ENCODE results near the gene PIM2.
"Not testable (repeated sequence)": the region's sequence is repeated elsewhere in the genome, so short reads cannot be mapped to it uniquely, and the experiment has no call there.

PIM2 gene

DNA sequence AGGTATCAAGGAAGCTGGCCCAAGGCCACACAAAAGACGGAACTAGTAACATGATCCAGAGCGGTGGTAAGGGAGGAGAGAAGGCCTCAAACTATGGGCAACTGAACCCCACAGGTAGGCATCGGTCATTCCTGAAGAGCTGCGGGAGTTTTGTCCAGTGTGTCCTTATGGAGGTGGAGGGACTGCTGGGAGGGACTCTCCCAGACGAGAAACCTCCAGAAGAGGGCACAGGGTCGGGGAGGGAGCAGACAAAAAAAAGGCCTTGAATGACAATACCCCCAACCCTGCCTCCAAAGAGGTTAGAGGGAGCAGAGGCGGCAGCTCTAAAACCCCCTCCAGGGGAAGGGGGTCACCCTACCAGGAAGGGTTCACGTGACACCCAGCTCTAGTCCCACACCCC, 14.6 kb downstream of the PIM2 start:
- DNase-seq = no peak

DNA sequence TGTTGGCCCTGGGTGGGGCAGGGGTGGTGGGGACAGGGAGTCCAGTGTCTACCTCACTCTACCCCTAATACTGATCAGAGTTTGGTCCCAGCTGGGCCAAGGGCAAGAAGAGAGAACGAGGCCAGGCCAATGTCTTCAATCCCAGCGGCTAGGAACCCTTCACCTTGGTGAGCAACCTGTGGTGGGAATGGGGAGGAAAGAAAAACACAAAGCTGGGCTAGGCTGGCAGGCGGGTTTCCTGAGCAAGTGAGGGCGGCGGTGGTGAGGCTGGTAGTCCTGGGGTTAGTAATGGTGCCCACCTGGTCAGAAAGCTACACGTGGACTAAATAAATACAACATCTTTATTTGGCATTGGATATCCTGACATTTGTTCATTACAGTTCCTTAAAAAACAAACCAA, 15.5 kb downstream of the PIM2 start:
- no peak for DNase-seq

DNA sequence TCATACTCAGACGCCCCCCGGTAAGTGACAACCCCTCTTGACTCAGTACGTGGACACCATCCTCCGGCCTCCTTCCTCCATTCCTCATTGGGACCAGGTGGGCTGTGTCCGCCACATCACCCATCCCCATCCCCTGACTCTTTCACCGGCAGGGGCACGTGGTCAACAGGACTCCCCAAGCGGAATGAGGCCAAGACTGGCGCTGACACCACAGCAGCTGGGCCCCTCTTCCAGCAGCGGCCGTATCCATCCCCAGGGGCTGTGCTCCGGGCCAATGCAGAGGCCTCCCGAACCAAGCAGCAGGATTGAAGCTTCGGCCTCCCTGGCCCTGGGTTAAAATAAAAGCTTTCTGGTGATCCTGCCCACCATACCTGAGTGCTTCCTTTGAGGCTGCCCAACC, 16.0 kb downstream of the PIM2 start:
- DNase-seq = no peak

DNA sequence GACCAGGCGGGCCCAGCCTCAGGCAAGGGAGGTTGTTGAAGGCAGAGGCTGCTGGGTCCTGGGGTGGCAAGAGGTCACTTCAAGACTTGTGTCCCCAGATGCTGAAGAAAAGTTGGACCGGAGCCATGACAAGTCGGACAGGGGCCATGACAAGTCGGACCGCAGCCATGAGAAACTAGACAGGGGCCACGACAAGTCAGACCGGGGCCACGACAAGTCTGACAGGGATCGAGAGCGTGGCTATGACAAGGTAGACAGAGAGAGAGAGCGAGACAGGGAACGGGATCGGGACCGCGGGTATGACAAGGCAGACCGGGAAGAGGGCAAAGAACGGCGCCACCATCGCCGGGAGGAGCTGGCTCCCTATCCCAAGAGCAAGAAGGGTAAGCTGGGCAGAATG, 16.7 kb downstream of the PIM2 start:
- DNase-seq = no peak

DNA sequence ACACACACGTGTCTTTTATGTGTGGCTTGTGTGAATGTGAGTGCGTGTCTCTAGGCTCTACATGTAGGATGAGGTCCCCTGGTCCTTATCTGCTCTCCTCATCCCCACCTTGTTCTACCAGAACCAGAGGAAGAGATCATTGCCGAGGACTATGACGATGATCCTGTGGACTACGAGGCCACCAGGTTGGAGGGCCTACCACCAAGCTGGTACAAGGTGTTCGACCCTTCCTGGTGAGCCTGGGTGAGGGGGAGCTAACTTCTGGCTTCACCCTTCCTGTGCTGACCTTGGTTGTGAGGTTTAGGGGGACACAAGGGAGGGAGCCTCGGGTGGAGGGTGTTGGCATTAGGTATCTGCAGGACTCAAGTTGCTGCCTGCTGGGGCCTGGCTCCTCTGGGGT, 17.8 kb downstream of the PIM2 start:
- no peak for DNase-seq

DNA sequence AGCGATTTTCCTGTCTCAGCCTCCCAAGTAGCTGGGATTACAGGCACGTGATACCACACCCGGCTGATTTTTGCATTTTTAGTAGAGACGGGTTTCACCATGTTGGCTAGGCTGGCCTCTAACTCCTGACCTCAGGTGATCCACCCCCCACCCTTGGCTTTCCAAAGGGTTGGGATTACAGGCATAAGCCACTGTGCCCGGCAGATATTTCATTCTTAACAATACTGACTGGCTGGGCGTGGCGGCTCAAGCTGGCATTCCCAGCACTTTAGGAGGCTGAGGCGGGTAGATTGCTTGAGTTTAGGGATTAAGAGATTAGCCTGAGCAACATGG, 19.8 kb downstream of the PIM2 start:
- no peak for DNase-seq

DNA sequence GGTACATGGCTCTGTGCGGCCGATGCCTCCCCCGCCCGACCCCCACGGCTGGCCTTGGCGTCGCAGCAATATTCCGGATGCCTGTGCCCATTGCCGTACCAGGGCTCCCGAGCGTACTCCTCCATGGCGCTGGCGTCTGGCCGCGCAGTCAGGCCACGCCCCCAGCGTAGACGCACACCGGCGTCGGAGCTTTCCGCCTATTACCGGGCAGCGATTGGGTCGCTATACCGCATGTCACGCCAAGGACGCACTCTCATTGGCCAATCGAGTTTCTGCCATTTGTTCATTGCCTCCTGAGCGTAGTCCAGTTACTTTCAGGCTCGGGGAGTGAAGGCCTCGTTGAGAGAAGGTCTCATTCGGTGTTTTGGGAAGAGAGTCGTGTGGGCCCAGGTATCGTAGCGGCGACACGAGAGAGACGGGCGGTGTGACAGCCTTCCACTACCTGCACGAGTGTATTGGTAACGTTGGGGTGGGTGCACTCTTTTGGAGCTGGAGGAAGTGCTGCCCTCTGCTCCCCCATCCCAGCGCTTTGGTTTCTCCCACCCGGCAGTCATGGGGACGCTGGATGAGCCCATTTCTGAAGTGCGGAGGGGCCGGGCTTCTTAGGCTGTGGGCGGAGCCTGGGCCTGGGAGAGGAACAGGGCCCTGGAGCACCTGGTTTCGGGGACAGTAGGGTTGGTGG, 21.1 kb downstream of the PIM2 start, which contains the start of the genes PQBP1 and TIMM17B:
Gene PQBP1 (plus strand): TSS at position 306 of the 682 bp plus-strand sequence. CDS start 580 bp downstream, outside the sequence.
Gene TIMM17B (minus strand): TSS at position 144 of the 682 bp plus-strand sequence. CDS start 19 bp downstream, at position 125.
- DNase-seq = peak; percentile 95

DNA sequence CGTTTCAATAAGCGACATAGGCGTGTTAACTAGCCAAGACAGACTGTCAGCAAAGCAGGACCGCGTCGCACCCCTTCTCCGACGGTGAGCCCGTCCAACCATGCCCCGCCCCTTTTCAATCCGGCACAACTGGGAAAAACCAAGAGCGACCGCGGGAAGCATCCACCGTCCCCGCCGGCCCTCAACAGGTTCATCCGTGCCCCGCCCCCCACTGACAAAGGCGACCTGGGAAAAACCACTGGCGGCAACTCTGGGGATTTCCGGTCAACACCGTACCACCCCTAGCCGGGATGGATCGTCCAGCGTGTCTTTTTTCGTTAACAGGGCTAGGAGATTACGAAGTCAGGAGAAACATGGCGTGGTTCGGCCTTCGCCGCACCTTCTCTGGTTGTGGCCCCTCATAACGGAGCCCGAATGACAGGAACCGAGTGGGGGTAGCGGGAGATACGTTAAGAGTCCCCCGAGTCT, 21.6 kb downstream of the PIM2 start:
- peak; percentile 89 for DNase-seq

DNA sequence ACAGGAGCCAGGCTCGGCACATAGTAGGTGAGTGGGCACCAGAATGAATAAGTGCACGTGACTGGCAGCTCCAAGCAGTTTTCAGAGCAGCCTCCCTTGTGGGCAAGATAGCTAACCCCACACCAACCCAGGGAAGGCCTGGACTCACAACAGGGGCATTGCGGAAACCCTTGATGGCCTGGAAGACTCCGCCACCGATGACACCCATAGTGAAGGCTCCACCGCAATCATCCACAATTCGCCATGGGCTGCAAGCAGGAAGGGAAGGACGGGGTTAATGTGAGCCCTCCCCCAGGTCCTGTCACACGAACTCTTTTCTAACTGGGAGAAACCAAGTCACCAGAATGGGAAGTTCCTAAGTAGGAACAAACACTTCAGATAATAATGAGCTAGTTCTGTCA, 22.2 kb downstream of the PIM2 start:
- no peak for DNase-seq

DNA sequence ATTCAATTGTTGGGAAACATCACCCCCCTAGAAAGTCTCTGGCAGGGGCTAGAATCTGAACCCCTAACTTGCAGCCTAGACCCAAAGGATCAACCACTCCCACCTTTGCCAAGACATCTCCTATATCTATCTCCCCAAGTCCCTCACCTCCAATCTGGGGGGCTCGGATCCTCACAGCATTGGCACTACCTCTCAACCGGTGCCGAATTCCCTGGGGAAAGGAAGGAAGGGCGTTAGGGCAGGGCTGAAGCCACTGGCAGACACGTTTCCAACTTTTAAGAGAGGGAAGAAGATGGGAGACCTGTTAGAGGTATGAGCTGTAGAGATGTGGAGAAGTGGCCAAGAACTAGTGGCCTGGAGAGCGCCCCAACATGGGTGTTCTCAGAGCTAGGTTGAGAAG, 23.9 kb downstream of the PIM2 start:
- DNase-seq = no peak

DNA sequence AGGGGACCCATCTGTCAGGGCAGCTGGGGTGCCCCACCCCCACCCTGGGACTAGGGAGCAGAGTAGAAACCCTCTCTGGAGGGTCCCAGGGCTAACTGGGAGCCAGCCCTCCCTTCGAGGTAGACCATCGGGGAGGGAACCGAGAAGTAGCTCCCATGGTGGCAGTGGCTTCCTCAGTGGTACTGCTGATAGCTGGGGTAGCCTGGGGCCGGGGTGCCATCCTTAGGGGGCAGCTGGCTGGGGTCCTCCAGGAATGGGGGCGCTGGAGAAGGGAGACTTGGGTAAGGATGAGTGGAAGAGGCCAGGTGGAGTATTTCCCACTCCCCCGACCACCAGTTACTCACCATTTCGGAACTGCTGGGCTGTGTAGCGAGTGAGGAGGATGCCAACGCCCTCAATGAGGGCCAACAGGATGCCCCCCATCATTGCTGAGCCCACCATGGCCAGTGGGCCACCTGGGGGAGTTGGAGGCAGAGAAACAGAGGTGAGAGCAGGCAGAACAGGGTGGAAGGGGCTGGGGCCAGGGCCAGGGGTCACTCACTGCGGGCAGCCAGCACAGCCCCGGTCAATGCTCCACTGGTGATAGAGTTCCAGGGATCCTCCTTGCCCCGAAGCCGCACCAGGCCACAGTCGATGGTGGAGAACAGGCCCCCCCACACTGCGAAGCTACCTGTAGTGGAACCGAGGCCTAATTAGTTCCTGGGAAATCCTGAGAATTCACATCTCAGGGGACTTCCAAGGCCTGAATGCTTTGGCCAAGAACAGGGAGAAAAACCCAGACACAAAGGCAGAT, 25.1 kb downstream of the PIM2 start:
- no peak for DNase-seq

DNA sequence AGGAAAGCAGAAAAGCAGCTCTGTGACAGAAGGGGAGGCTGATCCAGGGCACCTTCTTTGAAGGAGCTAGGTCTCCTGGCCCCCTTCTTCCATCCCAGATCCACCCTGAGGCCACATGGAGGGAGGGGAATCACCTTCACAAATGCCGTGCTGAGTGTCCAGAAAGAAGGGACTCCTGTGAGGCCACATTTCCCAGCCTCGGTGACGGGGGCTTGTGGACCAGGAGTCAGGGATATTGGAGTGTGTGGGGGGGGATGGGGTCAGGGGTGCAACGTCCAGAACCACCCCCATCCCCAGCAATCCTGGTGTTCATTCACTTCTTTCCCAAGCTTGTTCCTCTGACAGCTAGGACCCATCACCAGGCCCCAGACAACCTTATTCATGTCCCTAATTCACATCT, 25.9 kb downstream of the PIM2 start:
- no peak for DNase-seq

DNA sequence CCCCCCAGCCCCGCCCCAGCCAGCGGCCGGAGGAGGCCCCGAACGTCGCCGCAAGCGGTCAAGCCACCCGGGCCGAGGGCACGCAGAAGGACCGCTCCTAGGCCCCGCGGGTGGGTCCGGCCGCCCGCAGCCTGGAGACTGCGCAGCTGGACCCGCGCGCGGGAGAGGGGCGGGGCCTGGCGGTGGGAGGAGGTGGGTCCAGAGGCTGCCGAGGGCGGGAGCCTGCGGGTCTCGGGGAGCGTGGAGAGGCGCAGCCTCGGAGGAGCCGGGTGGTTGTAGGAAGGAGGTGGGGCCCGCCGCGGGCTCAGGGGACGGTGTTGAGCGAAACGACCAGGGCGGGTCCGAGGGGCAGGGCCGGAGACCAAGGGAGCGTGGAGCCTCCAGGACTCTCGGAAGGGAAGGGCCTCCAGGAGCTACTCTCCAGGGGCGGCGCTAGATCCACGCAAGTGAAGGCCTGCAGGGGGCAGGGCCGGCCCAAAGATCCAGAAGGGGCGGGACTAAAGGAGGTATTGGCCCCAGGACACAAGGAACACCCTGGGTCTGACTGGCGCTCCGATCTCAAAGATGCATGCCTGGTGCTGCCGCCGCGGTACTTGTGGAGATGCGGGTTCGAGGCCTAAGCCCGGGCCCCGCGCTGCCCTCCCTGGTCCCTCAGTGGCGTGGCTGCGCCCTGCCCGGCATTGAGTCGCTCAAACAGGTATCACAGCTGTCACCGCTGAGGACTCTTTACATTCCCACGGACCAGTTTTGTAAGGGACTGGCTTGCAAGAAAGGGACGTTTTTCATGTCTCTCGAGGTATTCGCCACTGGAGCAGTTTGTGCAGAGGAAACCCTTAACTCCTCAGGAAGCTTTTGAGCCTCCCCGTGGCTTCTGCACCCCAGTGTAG, 27.2 kb downstream of the PIM2 start:
- DNase-seq = peak; percentile 89

DNA sequence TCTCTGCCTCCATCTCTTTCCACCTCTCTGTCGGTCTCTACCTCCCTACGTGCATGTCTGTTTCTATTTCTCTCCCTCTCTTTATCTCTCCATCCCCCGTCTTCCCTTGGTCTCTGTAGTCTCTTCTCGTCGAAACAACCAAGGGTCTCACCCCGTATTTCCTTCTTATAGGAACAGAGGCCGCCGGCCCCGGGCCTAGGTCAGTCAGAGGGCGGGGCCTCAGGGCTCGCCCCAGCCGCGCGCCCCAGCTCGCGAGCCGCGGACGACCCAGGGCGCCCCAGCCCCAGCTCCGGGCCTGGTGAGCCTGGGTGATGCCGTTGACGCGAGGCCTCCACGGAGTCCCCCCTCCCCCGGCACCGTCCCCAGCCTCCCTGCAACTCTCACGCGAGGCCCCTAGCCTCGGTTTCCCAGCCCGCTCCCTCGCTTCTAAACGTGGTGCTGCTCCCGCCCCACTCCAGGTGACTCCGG, 27.9 kb downstream of the PIM2 start:
- peak; percentile 54 for DNase-seq

DNA sequence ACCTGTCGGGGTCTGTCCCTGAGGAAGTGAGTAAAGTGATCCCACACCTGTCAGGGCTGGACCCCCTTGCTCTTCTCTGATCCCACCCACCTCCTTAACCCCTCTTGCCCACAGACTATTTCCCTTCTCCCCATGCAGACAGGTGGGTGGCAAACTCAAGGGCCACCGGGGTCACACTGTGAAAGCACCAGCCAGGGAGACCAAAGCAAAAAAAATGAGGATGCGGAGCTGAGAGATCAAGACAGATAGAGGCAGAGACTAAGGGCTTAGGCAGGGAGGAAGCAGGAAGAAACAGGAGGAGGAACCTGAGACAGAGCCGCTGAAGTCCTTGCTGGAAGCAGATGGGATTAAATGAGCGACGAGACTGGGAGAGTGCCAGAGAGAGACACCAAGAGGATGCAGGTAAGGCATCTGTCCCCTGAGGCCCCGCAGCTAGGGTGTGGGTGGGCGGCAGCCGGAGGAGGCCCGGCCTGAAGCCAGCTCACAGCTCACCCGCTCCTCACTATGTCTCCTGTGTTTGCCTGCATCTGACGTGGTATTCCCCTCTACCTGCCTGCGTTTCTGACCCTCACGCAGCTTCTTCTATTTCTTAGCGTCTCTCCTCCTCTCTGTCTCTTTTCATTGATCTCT, 28.4 kb downstream of the PIM2 start:
- DNase-seq = no peak

DNA sequence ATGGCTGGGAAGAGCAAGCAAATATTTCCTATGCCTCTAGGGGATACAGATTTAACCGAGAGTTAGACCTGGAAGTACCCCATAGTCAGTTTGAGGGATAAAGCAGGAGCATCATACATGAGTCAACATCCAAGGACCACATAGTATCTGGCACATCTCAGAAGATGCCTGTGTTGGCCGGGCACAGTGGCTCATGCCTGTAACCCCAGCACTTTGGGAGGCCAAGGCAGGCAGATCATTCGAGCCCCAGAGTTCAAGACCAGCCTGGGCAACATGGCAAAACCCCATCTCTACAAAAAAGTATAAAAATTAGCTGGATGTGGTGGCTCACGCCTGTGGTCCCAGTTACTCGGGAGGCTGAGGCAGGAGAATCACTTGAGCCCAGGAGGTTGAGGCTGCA, 32.2 kb downstream of the PIM2 start:
- not testable (repeated sequence) for DNase-seq

DNA sequence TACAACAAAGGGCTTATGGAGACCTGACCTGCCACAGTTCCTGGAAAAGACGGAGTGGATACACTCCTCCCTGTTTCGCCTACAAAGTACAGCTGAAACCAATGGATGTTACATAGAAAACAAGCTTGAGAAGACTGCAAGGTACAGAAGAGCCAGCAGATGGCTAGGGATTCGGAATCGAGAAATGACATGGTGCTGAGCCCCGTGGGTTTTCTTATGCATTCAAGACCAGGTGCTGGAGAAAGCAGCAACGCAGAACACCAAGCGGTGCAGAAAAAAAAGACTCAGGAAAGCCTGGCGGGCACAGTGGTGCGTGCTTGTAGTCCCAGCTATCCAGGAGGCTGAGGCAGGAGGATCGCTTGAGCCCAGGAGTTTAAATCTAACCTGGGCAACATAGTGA, 35.1 kb downstream of the PIM2 start:
- no peak for DNase-seq

DNA sequence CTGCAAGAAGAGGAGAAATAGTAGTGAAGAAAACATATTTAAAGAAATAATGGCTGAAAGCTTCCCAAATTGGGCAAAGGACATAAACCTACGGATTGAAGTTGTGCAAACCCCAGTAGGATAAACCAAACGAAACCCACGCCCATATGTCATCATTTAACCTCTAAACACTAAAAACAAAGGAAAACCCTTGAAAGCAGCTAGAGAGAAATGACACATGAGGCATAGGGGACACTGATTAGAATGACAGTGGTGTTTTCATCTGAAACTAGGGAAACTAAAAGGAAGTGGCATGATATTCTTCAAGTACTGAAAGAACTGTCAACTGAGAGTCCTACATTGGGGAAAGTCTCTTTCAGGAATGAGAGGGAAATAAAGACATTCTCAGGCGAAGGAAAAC, 41.9 kb downstream of the PIM2 start:
- DNase-seq = not testable (repeated sequence)

DNA sequence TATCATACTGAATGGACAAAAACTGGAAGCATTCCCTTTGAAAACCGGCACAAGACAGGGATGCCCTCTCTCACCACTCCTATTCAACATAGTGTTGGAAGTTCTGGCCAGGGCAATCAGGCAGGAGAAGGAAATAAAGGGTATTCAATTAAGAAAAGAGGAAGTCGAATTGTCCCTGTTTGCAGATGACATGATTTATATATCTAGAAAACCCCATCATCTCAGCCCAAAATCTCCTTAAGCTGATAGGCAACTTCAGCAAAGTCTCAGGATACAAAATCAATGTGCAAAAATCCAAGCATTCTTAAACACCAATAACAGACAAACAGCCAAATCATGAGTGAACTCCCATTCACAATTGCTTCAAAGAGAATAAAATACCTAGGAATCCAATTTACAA, 46.8 kb downstream of the PIM2 start:
- not testable (repeated sequence) for DNase-seq

DNA sequence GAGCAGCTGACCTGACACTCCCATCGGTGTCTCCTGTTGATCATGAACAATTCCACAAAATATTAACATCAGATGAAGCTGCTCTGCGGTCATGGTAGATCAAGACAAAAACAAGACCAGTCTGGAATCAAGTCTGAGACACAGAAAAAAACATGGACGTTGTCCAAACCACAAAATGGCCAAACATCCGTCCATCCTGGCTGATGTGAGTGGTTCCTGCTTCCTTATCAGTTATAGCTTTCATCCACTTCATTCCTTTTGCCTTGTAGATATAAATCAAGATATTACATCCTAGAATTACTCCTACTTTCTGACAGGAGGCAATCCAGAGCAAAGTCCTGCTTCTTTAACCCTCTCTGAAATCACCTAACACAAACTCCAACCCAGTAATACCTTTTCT, 54.6 kb downstream of the PIM2 start:
- no peak for DNase-seq

Measured in eye (tissue), 1 donor.